GM04503 (cell line): ENCODE results near the gene MMP20.

Experiments
- DNase-seq: peaks from one replicate; pipeline ENCODE4 v3.0.0-alpha.2; 2012; ENCODE audit warnings: low read depth

MMP20 gene

GRCh38 chr11:102552447-102553194 is 72.5 kb downstream of the MMP20 start:
- no peak for DNase-seq

- DNase-seq: no peak
Measured at GRCh38 chr11:102552020-102552419, 73.1 kb downstream of the MMP20 start.

- no peak for DNase-seq
Measured at GRCh38 chr11:102551169-102551781, 73.9 kb downstream of the MMP20 start.

- DNase-seq: no peak
Measured at GRCh38 chr11:102546923-102547471, 78.1 kb downstream of the MMP20 start.

- DNase-seq: no peak
Measured at GRCh38 chr11:102546427-102546826, 78.7 kb downstream of the MMP20 start.

- no peak for DNase-seq
Measured at GRCh38 chr11:102545701-102546100, 79.4 kb downstream of the MMP20 start.

GRCh38 chr11:102544594-102544993 is 80.5 kb downstream of the MMP20 start:
- no peak for DNase-seq

- no peak for DNase-seq
Measured at GRCh38 chr11:102539567-102539966, 85.6 kb downstream of the MMP20 start.

GRCh38 chr11:102538932-102539331 is 86.2 kb downstream of the MMP20 start:
- no peak for DNase-seq

GRCh38 chr11:102534261-102534872 is 90.8 kb downstream of the MMP20 start:
- no peak for DNase-seq

- DNase-seq: peak; percentile 36
Measured at GRCh38 chr11:102530558-102530957, 94.6 kb downstream of the MMP20 start, which contains the start of gene MMP7. TSS of gene MMP7 (minus strand) at chr11:102530747. CDS start at chr11:102530700, 47 bp downstream.

- DNase-seq: no peak
Measured at GRCh38 chr11:102528618-102529017, 96.5 kb downstream of the MMP20 start.

GRCh38 chr11:102527684-102528083 is 97.4 kb downstream of the MMP20 start:
- DNase-seq: no peak

- no peak for DNase-seq
Measured at GRCh38 chr11:102527041-102527440, 98.1 kb downstream of the MMP20 start.
